AG10803 (cell line): Measurements from ENCODE around the gene BTN3A1.
A peak's percentile ranks its signal among the peaks of the same experiment; 100 is the strongest.

Experiments used
- DNase-seq: peaks from one replicate; pipeline ENCODE4 v3.0.0; 2010; ENCODE audit warnings: low read depth
- H3K4me3 ChIP-seq: 2 replicates; pipeline ENCODE4 v1.5.1; 2011; ENCODE audit warnings: mild to moderate bottlenecking, low read length, control low read depth
- TF ChIP-seq, protein P1 (sequence below): conservative IDR thresholded peaks from 2 replicates; pipeline ENCODE4 v1.5.1; 2011; ENCODE audit warnings: mild to moderate bottlenecking, low read length, control low read depth, inconsistent platforms

The BTN3A1 gene

GRCh38 chr6:26401389-26401986 is 587 bp upstream of the BTN3A1 start:
- no peak for DNase-seq
- TF ChIP-seq, protein P1, sequence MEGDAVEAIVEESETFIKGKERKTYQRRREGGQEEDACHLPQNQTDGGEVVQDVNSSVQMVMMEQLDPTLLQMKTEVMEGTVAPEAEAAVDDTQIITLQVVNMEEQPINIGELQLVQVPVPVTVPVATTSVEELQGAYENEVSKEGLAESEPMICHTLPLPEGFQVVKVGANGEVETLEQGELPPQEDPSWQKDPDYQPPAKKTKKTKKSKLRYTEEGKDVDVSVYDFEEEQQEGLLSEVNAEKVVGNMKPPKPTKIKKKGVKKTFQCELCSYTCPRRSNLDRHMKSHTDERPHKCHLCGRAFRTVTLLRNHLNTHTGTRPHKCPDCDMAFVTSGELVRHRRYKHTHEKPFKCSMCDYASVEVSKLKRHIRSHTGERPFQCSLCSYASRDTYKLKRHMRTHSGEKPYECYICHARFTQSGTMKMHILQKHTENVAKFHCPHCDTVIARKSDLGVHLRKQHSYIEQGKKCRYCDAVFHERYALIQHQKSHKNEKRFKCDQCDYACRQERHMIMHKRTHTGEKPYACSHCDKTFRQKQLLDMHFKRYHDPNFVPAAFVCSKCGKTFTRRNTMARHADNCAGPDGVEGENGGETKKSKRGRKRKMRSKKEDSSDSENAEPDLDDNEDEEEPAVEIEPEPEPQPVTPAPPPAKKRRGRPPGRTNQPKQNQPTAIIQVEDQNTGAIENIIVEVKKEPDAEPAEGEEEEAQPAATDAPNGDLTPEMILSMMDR = no peak
- peak overlapping the region; percentile 82 for H3K4me3 ChIP-seq

DNA sequence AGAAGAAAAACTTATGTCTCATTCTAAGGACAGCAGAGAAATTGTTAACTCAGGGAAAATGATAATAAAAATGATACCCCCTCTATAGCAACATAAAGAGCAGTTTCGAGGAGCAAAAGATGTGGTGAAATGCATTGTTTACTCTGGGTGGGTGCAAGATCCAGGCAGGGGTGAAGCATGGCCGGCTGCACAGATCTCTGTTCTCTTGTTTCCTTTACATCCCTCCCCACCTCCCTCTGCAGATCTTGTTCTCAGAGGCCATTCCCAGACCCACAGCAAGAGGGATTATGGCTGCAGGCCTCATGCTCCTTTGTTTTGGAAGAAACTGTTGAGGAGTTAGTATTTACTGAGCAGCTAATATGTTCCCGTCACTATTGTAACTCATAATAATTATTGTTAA is 1.8 kb downstream of the BTN3A1 start:
- H3K4me3 ChIP-seq = no peak overlapping the region
- TF ChIP-seq, protein P1 = no peak
- no peak for DNase-seq

DNA sequence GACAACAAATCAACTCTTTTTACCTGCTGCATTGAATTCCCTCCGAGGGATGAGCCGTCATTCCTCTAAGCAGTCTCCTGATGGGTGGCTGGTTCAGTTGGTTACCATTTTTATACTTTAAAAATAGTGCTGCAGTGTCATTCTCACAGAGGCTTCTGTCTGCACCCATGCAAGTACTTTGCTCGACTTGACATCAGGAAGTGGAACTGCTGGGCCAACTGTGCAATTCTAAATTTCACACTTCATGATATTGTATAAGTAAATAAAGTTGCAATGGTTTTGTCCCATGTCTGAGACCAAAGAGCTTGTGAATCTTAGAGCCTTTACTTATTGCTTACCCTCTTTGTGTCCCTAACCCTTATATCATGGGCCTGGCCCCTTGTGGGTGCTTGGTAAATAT is 2.5 kb downstream of the BTN3A1 start:
- DNase-seq = no peak
- H3K4me3 ChIP-seq = no peak overlapping the region
- TF ChIP-seq, protein P1 = no peak

DNA sequence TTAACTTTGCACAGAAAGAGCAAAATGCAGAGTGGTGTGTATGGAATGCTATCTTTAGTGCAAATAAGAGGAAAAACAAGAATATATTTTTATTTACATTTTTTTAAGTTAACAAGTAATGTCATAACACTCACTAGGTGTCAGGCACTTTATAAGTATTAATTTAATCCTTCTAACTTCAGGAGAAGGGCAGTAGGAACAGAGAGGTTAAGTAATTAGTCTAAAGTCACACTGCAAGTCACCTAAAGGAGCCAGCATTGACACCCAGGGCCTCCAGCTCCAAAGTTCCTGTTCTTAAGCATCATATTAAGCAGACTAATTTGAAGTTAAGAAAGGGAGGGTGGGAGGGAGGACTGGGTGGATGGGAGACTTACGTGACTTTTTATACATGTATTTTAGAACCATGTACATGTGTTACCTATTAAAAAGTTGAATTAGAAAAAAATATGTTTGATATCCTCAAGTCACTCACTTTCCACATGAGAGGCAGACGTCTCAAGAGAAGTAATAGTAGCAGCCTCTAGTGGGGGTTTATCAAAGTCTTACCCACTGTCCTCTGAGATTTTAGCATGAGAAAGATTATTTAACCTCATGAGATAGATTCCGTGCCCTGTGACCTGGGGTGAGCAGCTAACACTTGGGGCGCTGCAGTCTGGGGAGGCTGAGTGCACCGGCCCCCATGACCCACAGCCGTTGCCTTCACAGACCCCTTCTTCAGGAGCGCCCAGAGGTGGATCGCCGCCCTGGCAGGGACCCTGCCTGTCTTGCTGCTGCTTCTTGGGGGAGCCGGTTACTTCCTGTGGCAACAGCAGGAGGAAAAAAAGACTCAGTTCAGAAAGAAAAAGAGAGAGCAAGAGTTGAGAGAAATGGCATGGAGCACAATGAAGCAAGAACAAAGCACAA is 7.0 kb downstream of the BTN3A1 start:
- TF ChIP-seq, protein P1 = no peak
- no peak for DNase-seq

DNA sequence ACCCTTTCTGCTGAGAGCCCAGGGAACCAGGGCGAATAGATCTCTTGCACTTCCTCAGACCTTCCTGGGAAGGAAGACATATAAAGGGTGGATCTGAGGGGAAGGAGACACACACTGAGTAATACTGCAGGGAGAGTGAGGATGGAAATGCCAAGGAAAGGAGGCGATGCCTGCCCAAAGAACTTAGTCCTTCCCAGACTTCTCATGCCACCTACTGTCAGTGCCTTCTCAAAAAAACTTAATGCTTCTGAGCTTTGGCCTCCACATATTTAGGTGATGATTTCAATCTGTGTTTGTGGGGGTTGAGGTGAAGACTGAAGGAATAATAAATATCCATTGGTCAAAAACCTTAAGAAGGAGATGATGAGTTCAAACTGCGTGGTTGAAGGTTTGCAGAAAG is 9.7 kb downstream of the BTN3A1 start:
- TF ChIP-seq, protein P1 = 0 out of 2 replicates have a peak, but pooled peaks have one; percentile 11
- DNase-seq = peak; percentile 16
- H3K4me3 ChIP-seq = no peak overlapping the region

More for the DNA sequence above, 7.0 kb downstream of the BTN3A1 start:
- no peak overlapping the region for H3K4me3 ChIP-seq

DNA sequence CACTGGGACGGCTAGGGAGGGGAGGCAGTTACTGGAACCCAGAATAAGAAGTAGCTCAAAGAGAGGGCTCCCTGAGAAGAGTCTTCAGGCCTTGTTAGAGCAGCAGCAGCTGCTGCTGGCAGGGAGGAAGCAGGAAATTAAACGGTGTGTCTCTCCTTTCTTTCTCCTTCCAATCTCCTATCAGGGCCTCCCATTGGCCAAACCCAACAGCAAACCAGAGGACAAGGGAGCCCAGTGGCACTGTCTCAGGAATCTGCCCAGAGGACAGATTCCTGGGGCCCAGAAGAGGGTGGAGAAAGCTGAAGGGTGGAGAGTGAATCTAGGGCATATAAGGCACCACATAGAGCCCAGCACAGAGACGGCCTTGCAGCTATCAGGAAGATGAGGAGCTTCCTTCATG is 10.2 kb downstream of the BTN3A1 start:
- H3K4me3 ChIP-seq = no peak overlapping the region
- no peak for DNase-seq
- TF ChIP-seq, protein P1 = no peak

GRCh38 chr6:26412954-26413353 is 10.9 kb downstream of the BTN3A1 start:
- DNase-seq = no peak

More at GRCh38 chr6:26412954-26413353, 10.9 kb downstream of the BTN3A1 start:
- TF ChIP-seq, protein P1 = no peak
- H3K4me3 ChIP-seq = no peak overlapping the region
